ENCODE data around the gene PDE11A. TPM values are rescaled to one million over a fixed set of nuclear protein-coding genes. Genes with fewer than 3 reads are reported as not detected.

The PDE11A gene
- total RNA-seq, 1 donor from 2014 or later: 0.27 TPM

- Mint-ChIP-seq H3K27ac (ENCODE audit: unreplicated experiment) (no peak overlapping the region), H3K36me3 (ENCODE audit: unreplicated experiment) (no peaks in the 10 kb centered on the region), H3K27me3 (ENCODE audit: unreplicated experiment) (no peaks in the 10 kb centered on the region), H3K9me3 (ENCODE audit: unreplicated experiment) (peaks cover 2% of the 10 kb centered on the region), H3K4me1 (ENCODE audit: low read depth, unreplicated experiment) (peaks cover 30% of the 10 kb centered on the region), H3K4me3 (ENCODE audit: unreplicated experiment) (no peak overlapping the region)
- TF ChIP-seq CTCF (IDR thresholded peaks at IDR 0.05; ENCODE audit: partially characterized antibody, unreplicated experiment): no peak
- no peak for DNase-seq
Observed at GRCh38 chr2:177635696-177636095, 436.9 kb downstream of the PDE11A start.

- no peak for DNase-seq
- peaks cover 2% of the 10 kb centered on the region for H3K27me3 Mint-ChIP-seq (ENCODE audit: unreplicated experiment)
- H3K27ac Mint-ChIP-seq (ENCODE audit: unreplicated experiment): peak overlapping the region; percentile 67
- no peaks in the 10 kb centered on the region for H3K36me3 Mint-ChIP-seq (ENCODE audit: unreplicated experiment)
- peaks cover 27% of the 10 kb centered on the region for H3K4me1 Mint-ChIP-seq (ENCODE audit: low read depth, unreplicated experiment)
- no peaks in the 10 kb centered on the region for H3K9me3 Mint-ChIP-seq (ENCODE audit: unreplicated experiment)
- no peak for TF ChIP-seq CTCF (IDR thresholded peaks at IDR 0.05; ENCODE audit: partially characterized antibody, unreplicated experiment)
- H3K4me3 Mint-ChIP-seq (ENCODE audit: unreplicated experiment): peak overlapping the region; percentile 80
Observed at GRCh38 chr2:177633910-177634294, 438.7 kb downstream of the PDE11A start.

GRCh38 chr2:177633111-177633510, 439.5 kb downstream of the PDE11A start:
- Mint-ChIP-seq H3K9me3 (ENCODE audit: unreplicated experiment) (no peaks in the 10 kb centered on the region), H3K4me3 (ENCODE audit: unreplicated experiment) (no peak overlapping the region), H3K36me3 (ENCODE audit: unreplicated experiment) (no peaks in the 10 kb centered on the region), H3K4me1 (ENCODE audit: low read depth, unreplicated experiment) (peaks cover 23% of the 10 kb centered on the region), H3K27ac (ENCODE audit: unreplicated experiment) (no peak overlapping the region), H3K27me3 (ENCODE audit: unreplicated experiment) (peaks cover 2% of the 10 kb centered on the region)
- TF ChIP-seq CTCF (IDR thresholded peaks at IDR 0.05; ENCODE audit: partially characterized antibody, unreplicated experiment): no peak
- no peak for DNase-seq

GRCh38 chr2:177631680-177632079, 440.9 kb downstream of the PDE11A start:
- Mint-ChIP-seq H3K27ac (ENCODE audit: unreplicated experiment) (no peak overlapping the region), H3K4me1 (ENCODE audit: low read depth, unreplicated experiment) (peaks cover 18% of the 10 kb centered on the region), H3K36me3 (ENCODE audit: unreplicated experiment) (no peaks in the 10 kb centered on the region), H3K4me3 (ENCODE audit: unreplicated experiment) (no peak overlapping the region), H3K27me3 (ENCODE audit: unreplicated experiment) (peaks cover 3% of the 10 kb centered on the region), H3K9me3 (ENCODE audit: unreplicated experiment) (no peaks in the 10 kb centered on the region)
- no peak for TF ChIP-seq CTCF (IDR thresholded peaks at IDR 0.05; ENCODE audit: partially characterized antibody, unreplicated experiment)
- DNase-seq: no peak

- Mint-ChIP-seq H3K27me3 (ENCODE audit: unreplicated experiment) (peaks cover 3% of the 10 kb centered on the region), H3K36me3 (ENCODE audit: unreplicated experiment) (no peaks in the 10 kb centered on the region), H3K27ac (ENCODE audit: unreplicated experiment) (peak overlapping the region; percentile 67), H3K9me3 (ENCODE audit: unreplicated experiment) (no peaks in the 10 kb centered on the region), H3K4me3 (ENCODE audit: unreplicated experiment) (peak overlapping the region; percentile 17), H3K4me1 (ENCODE audit: low read depth, unreplicated experiment) (peaks cover 13% of the 10 kb centered on the region)
- no peak for TF ChIP-seq CTCF (IDR thresholded peaks at IDR 0.05; ENCODE audit: partially characterized antibody, unreplicated experiment)
- DNase-seq: no peak
Observed at GRCh38 chr2:177629357-177630024, 443.1 kb downstream of the PDE11A start.
